Tibial artery (tissue), 4 donors: ENCODE measurements around the gene DENND6B.
"Not testable (repeated sequence)": the region's sequence is repeated elsewhere in the genome, so short reads cannot be mapped to it uniquely, and the experiment has no call there.

ENCODE experiments used
- DNase-seq, 2 donors: peaks; one replicate each; pipeline ENCODE4 v3.0.0-alpha.2; 2019
- H3K27ac ChIP-seq, 2 donors: fragments of 200-600 bp; sonication (generic) in 1 of 2; 1 replicate in 1 of 2; 2 replicates in 1 of 2; pipeline ENCODE4 v1.5.1; 2018 to 2019; ENCODE audit warnings: mild to moderate bottlenecking in 1 of 2
- H3K27me3 ChIP-seq, 2 donors: fragments of 200-600 bp; sonication (generic) in 1 of 2; one replicate each; pipeline versions ENCODE4 v1.5.1 to v1.6.0; 2016 to 2019
- H3K36me3 ChIP-seq, 3 donors: fragments of 200-600 bp; sonication (generic) in 2 of 3; one replicate each; pipeline ENCODE4 v1.5.1; 2016 to 2019; ENCODE audit warnings: mild to moderate bottlenecking in 2 of 3
- H3K4me1 ChIP-seq, 4 donors: fragments of 200-600 bp; sonication (generic) in 2 of 4; 1 replicate in 3 of 4; 2 replicates in 1 of 4; pipeline ENCODE4 v1.5.1; 2016 to 2019
- H3K4me3 ChIP-seq, 2 donors: fragments of 200-600 bp; sonication (generic) in 1 of 2; 1 replicate in 1 of 2; 2 replicates in 1 of 2; pipeline ENCODE4 v1.5.1; 2018 to 2019; ENCODE audit warnings: mild to moderate bottlenecking in 2 of 2
- H3K9me3 ChIP-seq, 3 donors: fragments of 200-600 bp; sonication (generic) in 1 of 3; one replicate each; pipeline ENCODE4 v1.5.1; 2016 to 2019
- CTCF ChIP-seq, 2 experiments: fragments of 200-600 bp in 1 of 2; fragments of 450-650 bp in 1 of 2; IDR thresholded peaks; one replicate each; pipeline ENCODE4 v1.5.1; 2017 to 2019; ENCODE audit warnings: antibody characterized with exemption in 2 of 2, mild to moderate bottlenecking in 1 of 2, moderate library complexity in 1 of 2
- intact Hi-C: fragments of 100-400 bp; cut with DNase I; formaldehyde crosslinking; loops from one replicate; pipeline ENCODE4 v1.15.0; 2023; ENCODE audit warnings: low total_unique reads

DENND6B gene

GRCh38 chr22:50338042-50338573, 11.3 kb upstream of the DENND6B start:
- Histone ChIP-seq H3K27me3 (no peaks in the 10 kb centered on the region), H3K36me3 (no peaks in the 10 kb centered on the region), H3K27ac (no peak overlapping the region), H3K4me1 (peaks cover 0 to 11% (median 5%) of the 10 kb centered on the region in 4 donors), H3K4me3 (no peak overlapping the region), H3K9me3 (no peaks in the 10 kb centered on the region)
- no peak for TF ChIP-seq CTCF (IDR thresholded peaks at IDR 0.05)
- no peak for DNase-seq
- intact Hi-C loops, result no loop called here

- TF ChIP-seq CTCF (IDR thresholded peaks at IDR 0.05), result no peak
- intact Hi-C loops, result no loop called here
- DNase-seq, result no peak
- Histone ChIP-seq H3K9me3 (no peaks in the 10 kb centered on the region), H3K36me3 (no peaks in the 10 kb centered on the region), H3K4me1 (peaks cover 0 to 6% (median 2%) of the 10 kb centered on the region in 4 donors), H3K4me3 (no peak overlapping the region), H3K27ac (no peak overlapping the region), H3K27me3 (no peaks in the 10 kb centered on the region)
These were observed 10.6 kb upstream of the DENND6B start for GRCh38 chr22:50337262-50338041.

GRCh38 chr22:50334433-50334832, 7.6 kb upstream of the DENND6B start:
- DNase-seq, H3K4me3 ChIP-seq, intact Hi-C loops, H3K9me3 ChIP-seq, H3K36me3 ChIP-seq, H3K27me3 ChIP-seq, H3K4me1 ChIP-seq, H3K27ac ChIP-seq: not testable (repeated sequence)

GRCh38 chr22:50329236-50329635, 2.4 kb upstream of the DENND6B start:
- intact Hi-C loops, result no loop called here
- no peak overlapping the region for H3K27ac ChIP-seq
- no peak overlapping the region for H3K4me3 ChIP-seq
- no peaks in the 10 kb centered on the region for H3K27me3 ChIP-seq
- H3K9me3 ChIP-seq, result no peaks in the 10 kb centered on the region
- no peak for TF ChIP-seq CTCF (IDR thresholded peaks at IDR 0.05)
- H3K36me3 ChIP-seq, result no peaks in the 10 kb centered on the region
- peaks cover 0 to 12% (median 7%) of the 10 kb centered on the region in 4 donors for H3K4me1 ChIP-seq
- no peak for DNase-seq

- no peaks in the 10 kb centered on the region for H3K36me3 ChIP-seq
- no peaks in the 10 kb centered on the region for H3K27me3 ChIP-seq
- no peaks in the 10 kb centered on the region for H3K9me3 ChIP-seq
- DNase-seq, result no peak
- H3K4me3 ChIP-seq, result peak overlapping the region; percentile 61 to 69
- intact Hi-C loops, result loop anchor here (2.0 kb wide), 2 partner anchors 15 to 51 kb away; partner anchors contain the start of gene PPP6R2
- peaks cover 0 to 12% (median 7%) of the 10 kb centered on the region in 4 donors for H3K4me1 ChIP-seq
- TF ChIP-seq CTCF (IDR thresholded peaks at IDR 0.05), result no peak
- H3K27ac ChIP-seq, result peak overlapping the region; percentile 85 to 92
These were observed 853 bp upstream of the DENND6B start for GRCh38 chr22:50327711-50328019.

- Histone ChIP-seq H3K9me3 (no peaks in the 10 kb centered on the region), H3K36me3 (no peaks in the 10 kb centered on the region), H3K4me1 (peaks cover 0 to 12% (median 7%) of the 10 kb centered on the region in 4 donors), H3K4me3 (peak overlapping the region; percentile 61 to 69), H3K27me3 (no peaks in the 10 kb centered on the region), H3K27ac (peak overlapping the region; percentile 35 to 45)
- intact Hi-C loops, result loop anchor here (2.0 kb wide), 2 partner anchors 16 to 50 kb away; partner anchors contain the start of gene PPP6R2
- DNase-seq, result no peak
- no peak for TF ChIP-seq CTCF (IDR thresholded peaks at IDR 0.05)
These were observed 422 bp downstream of the DENND6B start for GRCh38 chr22:50326225-50326955.
